GM12878 (cell line): Measurements from ENCODE around the gene GYPC. TPM values are rescaled to one million over a fixed set of nuclear protein-coding genes. Genes with fewer than 3 reads are reported as not detected.

Source experiments
- ATAC-seq: fragments of 200-7000 bp; cut with Tn5 transposase; 3 replicates; pipeline ENCODE4 v1.9.1; 2020; ENCODE audit warnings: mild to moderate bottlenecking, moderate library complexity
- BruUV-seq: library from RNA; stranded (reverse); fragments of 400-500 nt; replicated peaks from 2 replicates; lab custom pipeline; 2021; lab: Mats Ljungman, UMichigan
- CTCF ChIA-PET: fragments of 300-600 bp; sonication (Branson Sonifier 250); formaldehyde crosslinking; extraction: SDS; loops from one replicate; lab custom pipeline; 2021; ENCODE audit warnings: inconsistent platforms; lab: Yijun Ruan, JAX
- POLR2A ChIA-PET: fragments of 350-600 bp; formaldehyde crosslinking; extraction: SDS; loops from one replicate; lab custom pipeline; 2021; ENCODE audit warnings: inconsistent platforms; lab: Charles Lee
- RAD21 ChIA-PET: fragments of 300-600 bp; sonication (Branson Sonifier 250); formaldehyde crosslinking; loops from one replicate; lab custom pipeline; 2023; ENCODE audit warnings: antibody characterized with exemption; ENCODE audit not compliant: unreplicated experiment; lab: Charles Lee
- SMC1A ChIA-PET: fragments of 300-600 bp; sonication (Branson Sonifier 250); formaldehyde crosslinking; loops from one replicate; lab custom pipeline; 2023; ENCODE audit not compliant: unreplicated experiment, uncharacterized antibody; lab: Charles Lee
- DNase-seq: peaks from one replicate; pipeline ENCODE4 v3.0.0-alpha.2; 2011; ENCODE audit warnings: low read depth, low spot score
- FAIRE-seq: peaks from 3 replicates; lab custom pipeline; 2011; peaks lifted over from hg19 to GRCh38; lab: Jason Lieb, UNC
- H2AFZ ChIP-seq: 2 replicates; pipeline ENCODE4 v1.6.0; 2011; ENCODE audit warnings: low read depth, low read length, control low read depth; ENCODE audit not compliant: control insufficient read depth
- H3K27ac ChIP-seq: 2 replicates; pipeline ENCODE4 v1.5.1; 2011; ENCODE audit warnings: control low read depth; ENCODE audit not compliant: control insufficient read depth, insufficient read depth
- H3K27me3 ChIP-seq, 2 experiments: replicated peaks in 1 of 2; 2 replicates each; pipeline versions ENCODE4 v1.6.0 to v1.6.1; 2011; ENCODE audit warnings: low read length in 1 of 2; ENCODE audit not compliant: control insufficient read depth in 2 of 2, insufficient read depth in 2 of 2
- H3K36me3 ChIP-seq, 2 experiments: 2 replicates each; pipeline ENCODE4 v1.5.1; 2011; ENCODE audit warnings: low read length in 1 of 2; ENCODE audit not compliant: control insufficient read depth in 2 of 2, insufficient read depth in 2 of 2
- H3K4me1 ChIP-seq: 2 replicates; pipeline ENCODE4 v1.6.1; 2011; ENCODE audit warnings: mild to moderate bottlenecking, low read length, moderate library complexity, mixed read lengths; ENCODE audit not compliant: control insufficient read depth, insufficient read depth
- H3K4me2 ChIP-seq: 2 replicates; pipeline ENCODE4 v1.6.0; 2011; ENCODE audit warnings: control low read depth; ENCODE audit not compliant: control insufficient read depth, insufficient read depth
- H3K4me3 ChIP-seq: fragments of 200-600 bp; sonication (generic); 2 replicates; pipeline ENCODE4 v1.5.1; 2016
- H3K79me2 ChIP-seq: 2 replicates; pipeline ENCODE4 v1.6.0; 2011; ENCODE audit warnings: low read length; ENCODE audit not compliant: control insufficient read depth, insufficient read depth
- H3K9ac ChIP-seq: 2 replicates; pipeline ENCODE4 v1.8.0; 2011; ENCODE audit warnings: low read length, control low read depth, mixed read lengths; ENCODE audit not compliant: control insufficient read depth, insufficient read depth
- H3K9me3 ChIP-seq: replicated peaks from 3 replicates; pipeline ENCODE4 v1.5.1; 2011; ENCODE audit warnings: mild to moderate bottlenecking, low read length; ENCODE audit not compliant: control insufficient read depth, insufficient read depth
- H4K20me1 ChIP-seq: 2 replicates; pipeline ENCODE4 v1.6.0; 2011; ENCODE audit not compliant: control insufficient read depth, insufficient read depth
- CBX3 ChIP-seq: fragments of 200-600 bp; sonication (generic); IDR thresholded peaks from 2 replicates; pipeline ENCODE4 v1.6.1; 2016; ENCODE audit warnings: low read depth, borderline replicate concordance
- FOXM1 ChIP-seq: IDR thresholded peaks from 2 replicates; pipeline ENCODE4 v1.6.1; 2012; ENCODE audit warnings: low read depth, mild to moderate bottlenecking, inconsistent platforms, low read length, moderate library complexity
- IRF3 ChIP-seq: fragments of 450-650 bp; IDR thresholded peaks from 2 replicates; pipeline ENCODE4 v1.6.1; 2014; ENCODE audit warnings: mild to moderate bottlenecking
- IRF5 ChIP-seq: fragments of 450-650 bp; IDR thresholded peaks from 2 replicates; pipeline ENCODE4 v1.6.1; 2017; ENCODE audit warnings: borderline replicate concordance
- MAX ChIP-seq: IDR thresholded peaks from 2 replicates; pipeline ENCODE4 v1.6.1; 2012; ENCODE audit warnings: low read depth, low read length, improper control_type of control experiment
- MEF2B ChIP-seq: fragments of 450-650 bp; IDR thresholded peaks from 2 replicates; pipeline ENCODE4 v1.6.1; 2018; ENCODE audit warnings: mild to moderate bottlenecking, moderate library complexity; ENCODE audit not compliant: partially characterized antibody, poor library complexity, severe bottlenecking
- NR2C1 ChIP-seq: fragments of 450-650 bp; IDR thresholded peaks from 2 replicates; pipeline ENCODE4 v1.6.1; 2017; ENCODE audit warnings: antibody characterized with exemption, mild to moderate bottlenecking, moderate library complexity
- RAD51 ChIP-seq: fragments of 450-650 bp; IDR thresholded peaks from 2 replicates; pipeline ENCODE4 v1.6.1; 2016; ENCODE audit warnings: moderate library complexity, mild to moderate bottlenecking, inconsistent platforms
- SRF ChIP-seq, 2 experiments: IDR thresholded peaks; 2 replicates each; pipeline ENCODE4 v1.6.1; 2011; ENCODE audit warnings: low read depth in 2 of 2, low read length in 2 of 2, mild to moderate bottlenecking in 1 of 2, moderate library complexity in 1 of 2
- TBL1XR1 ChIP-seq: IDR thresholded peaks from 2 replicates; pipeline ENCODE4 v1.6.1; 2012; ENCODE audit warnings: low read depth, low read length, improper control_type of control experiment
- ZNF592 ChIP-seq: fragments of 450-650 bp; IDR thresholded peaks from 2 replicates; pipeline ENCODE4 v1.6.1; 2017; ENCODE audit warnings: mild to moderate bottlenecking, moderate library complexity
- ZNF687 ChIP-seq: fragments of 450-650 bp; IDR thresholded peaks from 2 replicates; pipeline ENCODE4 v1.6.1; 2017; ENCODE audit warnings: mild to moderate bottlenecking, moderate library complexity
- WGBS: methylation state at CpG from one replicate; pipeline ENCODE4 v1.1.6; 2016; ENCODE audit warnings: low lambda C conversion rate; ENCODE audit not compliant: insufficient replicate concordance, insufficient coverage; ENCODE audit errors: missing lambda C conversion rate; 5-methylcytosine and 5-hydroxymethylcytosine counted together
- in situ Hi-C: fragments of 300-500 bp; cut with MboI; formaldehyde crosslinking; loops from 9 replicates; pipeline ENCODE4 v1.14.3; 2018; ENCODE audit warnings: mixed read lengths
- intact Hi-C: fragments of 100-400 bp; cut with micrococcal nuclease; formaldehyde crosslinking; loops from one replicate; pipeline ENCODE4 v1.14.2; 2022; ENCODE audit not compliant: unreplicated experiment
- polyA plus RNA-seq, 11 experiments: library from polyadenylated mRNA; depleted of rRNA in 4 of 11; unstranded in 6 of 11; stranded (reverse) in 5 of 11; fragments of >200 nt; fragmentation: Nextera tagmentation in 4 of 11; fragmentation: Illumina TruSeq in 1 of 11; extraction: Ambion mirVana in 4 of 11; extraction: Trizol in 1 of 11; gene quantifications; 1 replicate in 1 of 11; 2 replicates in 10 of 11; pipeline versions ENCODE4 v1.2.1 to v1.2.3, GENCODE V29; 2011 to 2016; ENCODE audit warnings: inconsistent platforms in 2 of 11, missing spikeins in 2 of 11, low read depth in 1 of 11
- total RNA-seq, 4 experiments: library from RNA; depleted of rRNA in 3 of 4; stranded (reverse); fragments of >200 nt in 3 of 4; fragmentation: Illumina TruSeq in 1 of 4; extraction: Trizol in 1 of 4; gene quantifications; 2 replicates each; pipeline versions ENCODE4 v1.2.1 to v1.2.3, GENCODE V29; 2013 to 2021

The GYPC gene
- total and polyA plus RNA-seq, 10 of the 15 experiments (the other 5 are each of a cell fraction or from before 2014, with no cell fraction given) = 26.2 to 150 (median 81.4) TPM

GRCh38 chr2:126678269-126679065, 22.5 kb downstream of the GYPC start:
- intact Hi-C loops = no loop called here
- no peak overlapping the region for H3K4me2 ChIP-seq
- ATAC-seq (no peak), DNase-seq (no peak), FAIRE-seq (no peak)
- H4K20me1 ChIP-seq = no peaks in the 10 kb centered on the region
- in situ Hi-C loops = no loop called here
- no peaks in the 10 kb centered on the region for H3K27me3 ChIP-seq
- peaks cover 5% of the 10 kb centered on the region; the same call in 1 of the 3 replicates for H3K9me3 ChIP-seq
- H3K9ac ChIP-seq = no peak overlapping the region
- no peaks in the 10 kb centered on the region; the same call in 1 of the 2 replicates for H3K79me2 ChIP-seq
- ChIA-PET POLR2A (no interaction called here), SMC1A (no interaction called here), CTCF (no interaction called here), RAD21 (no interaction called here)
- H2AFZ ChIP-seq = no peak overlapping the region
- H3K4me3 ChIP-seq = no peak overlapping the region
- WGBS = 83% methylated on average over 13 of the region's 13 CpGs
- peaks cover 0 to 3% of the 10 kb centered on the region in 2 experiments; a peak in 2 of 4 replicates for H3K36me3 ChIP-seq
- no peak overlapping the region for H3K27ac ChIP-seq
- H3K4me1 ChIP-seq = no peaks in the 10 kb centered on the region
- BruUV-seq = no TSS peak
- no peak for TF ChIP-seq NR2C1
- TF ChIP-seq ZNF687 = no peak
- no peak for TF ChIP-seq RAD51
- TF ChIP-seq IRF3 = no peak
- TF ChIP-seq IRF5 = no peak
- TF ChIP-seq TBL1XR1 = no peak
- TF ChIP-seq MAX = no peak
- TF ChIP-seq ZNF592 = no peak
- no peak for TF ChIP-seq FOXM1
- TF ChIP-seq CBX3 = no peak
- no peak for TF ChIP-seq SRF (IDR thresholded peaks at IDR 0.05; ENCODE audit: low read depth in 2 of 2, low read length in 2 of 2)
- TF ChIP-seq MEF2B = no peak
